SK-N-SH (cell line): ENCODE results near the gene DMD. TPM values are rescaled to one million over a fixed set of nuclear protein-coding genes. Genes with fewer than 3 reads are reported as not detected.

Experiments
- CTCF ChIA-PET: fragments of 300-600, 350-600 bp; formaldehyde crosslinking; extraction: SDS; loops from one replicate; lab custom pipeline; 2021; lab: Yijun Ruan, JAX
- POLR2A ChIA-PET: fragments of 350-600 bp; sonication (Branson Sonifier 250); formaldehyde crosslinking; extraction: SDS; loops from one replicate; lab custom pipeline; 2020; ENCODE audit warnings: antibody characterized with exemption, inconsistent platforms; lab: Yijun Ruan, JAX
- DNase-seq: peaks from one replicate; pipeline ENCODE4 v3.0.0; 2012
- H2AFZ ChIP-seq: fragments of 200-600 bp; sonication (generic); 2 replicates; pipeline ENCODE4 v1.8.1; 2016; ENCODE audit warnings: antibody characterized with exemption, mild to moderate bottlenecking, low read depth
- H3F3A ChIP-seq: fragments of 200-600 bp; sonication (generic); replicated peaks from 2 replicates; pipeline ENCODE3; 2016; ENCODE audit warnings: antibody characterized with exemption, mild to moderate bottlenecking; ENCODE audit not compliant: insufficient read depth
- H3K27ac ChIP-seq, 2 experiments: fragments of 200-500 bp in 1 of 2; fragments of 200-600 bp in 1 of 2; sonication (Bioruptor generic) in 1 of 2; sonication (generic), shearing (Covaris generic) in 1 of 2; 2 replicates each; pipeline versions ENCODE4 v1.5.1 to v1.6.1; 2014 to 2016; ENCODE audit warnings: low read depth in 2 of 2, inconsistent platforms in 1 of 2, low read length in 1 of 2, mild to moderate bottlenecking in 1 of 2, mixed read lengths in 1 of 2
- H3K27me3 ChIP-seq: fragments of 200-600 bp; sonication (generic), shearing (Covaris generic); 2 replicates; pipeline ENCODE4 v1.6.1; 2016; ENCODE audit warnings: mixed run types; ENCODE audit not compliant: insufficient read depth
- H3K36me3 ChIP-seq, 2 experiments: fragments of 200-500 bp in 1 of 2; fragments of 200-600 bp in 1 of 2; sonication (Bioruptor generic) in 1 of 2; sonication (generic) in 1 of 2; replicated peaks in 1 of 2; 2 replicates each; pipeline versions ENCODE3 to v1.5.1; 2014 to 2016; ENCODE audit warnings: low read length in 1 of 2, mild to moderate bottlenecking in 1 of 2; ENCODE audit not compliant: insufficient read depth in 2 of 2, control insufficient read depth in 1 of 2
- H3K4me1 ChIP-seq, 2 experiments: fragments of 200-500 bp in 1 of 2; fragments of 200-600 bp in 1 of 2; sonication (Bioruptor generic) in 1 of 2; sonication (generic), shearing (Covaris generic) in 1 of 2; 2 replicates each; pipeline versions ENCODE4 v1.5.1 to v1.6.1; 2014 to 2016; ENCODE audit warnings: low read depth in 1 of 2, low read length in 1 of 2, mixed run types in 1 of 2; ENCODE audit not compliant: insufficient read depth in 2 of 2, control insufficient read depth in 1 of 2
- H3K4me2 ChIP-seq: fragments of 200-600 bp; sonication (generic), shearing (Covaris generic); 2 replicates; pipeline ENCODE4 v1.6.1; 2017; ENCODE audit warnings: mixed run types
- H3K4me3 ChIP-seq, 2 experiments: fragments of 200-500 bp in 1 of 2; fragments of 200-600 bp in 1 of 2; sonication (Bioruptor generic) in 1 of 2; sonication (generic), shearing (Covaris generic) in 1 of 2; 2 replicates each; pipeline versions ENCODE4 v1.5.1 to v1.8.1; 2014 to 2016; ENCODE audit warnings: low read depth in 2 of 2, inconsistent platforms in 1 of 2, low read length in 1 of 2, mild to moderate bottlenecking in 1 of 2, mixed read lengths in 1 of 2, moderate library complexity in 1 of 2
- H3K79me2 ChIP-seq: fragments of 200-600 bp; sonication (generic); 2 replicates; pipeline ENCODE4 v1.8.1; 2017; ENCODE audit warnings: mild to moderate bottlenecking; ENCODE audit not compliant: insufficient read depth
- H3K9ac ChIP-seq: fragments of 200-600 bp; sonication (generic); 2 replicates; pipeline ENCODE4 v1.6.1; 2017; ENCODE audit warnings: mixed run types
- H3K9me2 ChIP-seq: fragments of 200-600 bp; sonication (generic); 2 replicates; pipeline ENCODE4 v1.6.1; 2017; ENCODE audit warnings: mixed run types
- H3K9me3 ChIP-seq: fragments of 200-600 bp; sonication (generic); 2 replicates; pipeline ENCODE4 v1.6.1; 2017; ENCODE audit warnings: mixed run types, mild to moderate bottlenecking, moderate library complexity
- H4K20me1 ChIP-seq: fragments of 200-600 bp; sonication (generic); 2 replicates; pipeline ENCODE4 v1.6.1; 2017; ENCODE audit warnings: mild to moderate bottlenecking, mixed run types; ENCODE audit not compliant: insufficient read depth
- ELF1 ChIP-seq: IDR thresholded peaks from 2 replicates; pipeline ENCODE4 v1.4.0; 2012
- EZH2phosphoT487 ChIP-seq: fragments of 200-600 bp; sonication (generic); IDR thresholded peaks from 2 replicates; pipeline ENCODE4 v1.6.1; 2017; ENCODE audit warnings: low read depth, mixed run types, mild to moderate bottlenecking, antibody characterized with exemption, moderate library complexity, borderline replicate concordance
- GATA2 ChIP-seq: sonication (generic); formaldehyde crosslinking; IDR thresholded peaks from 2 replicates; pipeline ENCODE4 v1.5.0; 2020; ENCODE audit warnings: mild to moderate bottlenecking, missing genetic modification reagents
- MEF2A ChIP-seq: IDR thresholded peaks from 2 replicates; pipeline ENCODE4 v1.4.0; 2012; ENCODE audit warnings: low read depth, borderline replicate concordance
- MXI1 ChIP-seq: IDR thresholded peaks from 2 replicates; pipeline ENCODE4 v1.6.1; 2012; ENCODE audit warnings: mild to moderate bottlenecking, low read depth, low read length, improper control_type of control experiment
- NFIC ChIP-seq: IDR thresholded peaks from 2 replicates; pipeline ENCODE4 v1.4.0; 2012; ENCODE audit warnings: borderline replicate concordance
- PBX3 ChIP-seq: IDR thresholded peaks from 2 replicates; pipeline ENCODE4; 2012
- POLR2AphosphoS5 ChIP-seq: IDR thresholded peaks from 2 replicates; pipeline ENCODE4 v1.6.1; 2012; ENCODE audit warnings: low read depth, low read length
- RAD21 ChIP-seq: IDR thresholded peaks from 2 replicates; pipeline ENCODE4 v1.6.1; 2012; ENCODE audit warnings: mild to moderate bottlenecking, low read length
- RCOR1 ChIP-seq: fragments of 150-350 bp; IDR thresholded peaks from 2 replicates; pipeline ENCODE4 v1.6.1; 2017; ENCODE audit warnings: antibody characterized with exemption, low read length
- RFX5 ChIP-seq: IDR thresholded peaks from 2 replicates; pipeline ENCODE4 v1.6.1; 2012; ENCODE audit warnings: mild to moderate bottlenecking, improper control_type of control experiment, low read length
- TCF12 ChIP-seq: IDR thresholded peaks from 2 replicates; pipeline ENCODE4 v1.4.0; 2012
- TEAD4 ChIP-seq: IDR thresholded peaks from 2 replicates; pipeline ENCODE4 v1.4.0; 2012; ENCODE audit warnings: mild to moderate bottlenecking, borderline replicate concordance; ENCODE audit not compliant: insufficient read depth
- YY1 ChIP-seq: IDR thresholded peaks from 2 replicates; pipeline ENCODE4 v1.4.0; 2012; ENCODE audit warnings: low read depth, mild to moderate bottlenecking
- WGBS: methylation state at CpG from one replicate; pipeline ENCODE4 v1.1.6; 2017; ENCODE audit warnings: low lambda C conversion rate; 5-methylcytosine and 5-hydroxymethylcytosine counted together
- polyA plus RNA-seq, 3 experiments: library from polyadenylated mRNA; depleted of rRNA; stranded (reverse); fragments of >200 nt; gene quantifications; 2 replicates each; pipeline ENCODE4 v1.2.3, GENCODE V29; 2012
- TF ChIP-seq, protein P1 (sequence below): fragments of 150-350 bp; IDR thresholded peaks from 2 replicates; pipeline ENCODE4 v1.6.1; 2017; ENCODE audit warnings: antibody characterized with exemption, low read length, low read depth, borderline replicate concordance
- TF ChIP-seq, protein P2 (sequence below): fragments of 150-350 bp; IDR thresholded peaks from 2 replicates; pipeline ENCODE4 v1.6.1; 2016; ENCODE audit warnings: mild to moderate bottlenecking, low read depth, low read length

Gene DMD
- polyA plus RNA-seq, 1 of the 3 experiments (the other 2 are of a cell fraction): 3.9 TPM

DNA sequence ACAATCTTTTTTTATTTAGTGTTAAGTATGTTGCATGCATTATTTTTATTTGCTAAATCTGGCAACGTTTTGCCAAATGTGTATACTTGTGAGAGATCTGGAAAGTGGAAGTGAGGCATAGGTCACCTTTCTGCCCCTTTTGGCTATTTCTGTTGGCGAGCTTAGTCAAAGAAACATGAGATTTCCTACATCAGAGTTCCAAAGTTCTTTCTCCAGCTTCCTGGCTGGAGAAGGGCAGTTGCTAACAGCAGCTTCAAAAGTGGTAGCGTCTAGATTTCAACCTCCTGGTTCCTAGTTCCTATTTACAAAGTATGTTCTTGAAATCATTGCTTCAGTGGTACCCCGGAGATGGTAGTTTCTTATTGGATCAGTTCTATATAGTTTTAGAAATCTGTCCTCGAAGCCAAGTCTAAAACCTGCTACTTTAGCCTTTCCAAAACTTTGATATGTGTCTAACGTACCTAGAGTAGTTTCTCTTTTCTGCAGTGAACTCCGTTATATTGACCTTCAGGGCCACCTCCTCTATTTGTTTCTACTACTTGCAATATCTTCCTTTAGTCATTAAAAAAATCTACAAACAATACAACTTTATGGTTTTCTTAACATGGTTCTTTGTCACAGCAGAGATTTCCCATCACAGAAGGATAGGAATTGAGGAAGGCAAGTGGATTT lies 1683.8 kb downstream of the DMD start:
- no peak overlapping the region for H3K4me3 ChIP-seq

DNA sequence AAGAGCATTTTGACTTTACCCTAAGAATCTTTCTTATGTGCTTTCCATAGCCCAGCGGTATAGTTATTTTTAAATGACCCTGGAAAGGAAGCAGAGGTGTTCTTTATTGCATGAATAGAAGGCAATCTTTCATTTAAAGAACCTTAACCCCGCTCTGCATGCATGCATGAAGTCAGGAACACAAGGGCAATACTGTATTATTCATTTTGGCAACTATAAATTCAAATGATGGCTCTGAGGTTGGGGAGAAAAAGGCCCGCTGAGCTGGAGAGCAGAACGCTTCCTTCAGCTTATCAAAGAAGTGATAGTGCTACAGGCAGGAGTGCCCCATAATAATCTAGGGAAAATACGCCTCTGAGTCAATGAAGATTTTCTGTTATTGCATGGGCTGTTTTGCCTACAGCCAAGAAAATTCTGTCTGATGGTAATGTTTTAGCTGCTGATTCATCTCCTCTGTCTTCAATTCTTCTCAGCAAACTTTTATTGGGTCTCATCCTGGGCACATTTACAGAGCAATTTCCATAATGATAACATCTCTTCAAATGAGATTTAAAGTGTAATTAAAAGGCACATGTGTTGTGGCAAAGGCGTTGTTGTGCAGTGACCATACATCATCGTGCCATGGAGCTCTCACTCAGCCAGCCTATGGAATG lies 1687.3 kb downstream of the DMD start:
- Histone ChIP-seq H3F3A (no peaks in the 10 kb centered on the region), H3K9ac (no peak overlapping the region), H3K27ac (no peak overlapping the region), H3K27me3 (no peaks in the 10 kb centered on the region), H3K4me1 (peaks cover 0 to 2% of the 10 kb centered on the region in 2 experiments; a peak in 1 of 4 replicates), H4K20me1 (no peaks in the 10 kb centered on the region)
- POLR2A ChIA-PET: interaction anchor here (0.6 kb wide), 1 partner anchor 36 kb away, joined by 3 read pairs; no protein-coding TSS in a partner anchor
- no peak for TF ChIP-seq NFIC
- no peak for TF ChIP-seq TEAD4
- no peak for TF ChIP-seq ELF1
- no peak for TF ChIP-seq RAD21
- no peak for TF ChIP-seq RFX5
- TF ChIP-seq GATA2 (CRISPR knock-in tag): peak; percentile 74
- TF ChIP-seq MXI1: no peak
- TF ChIP-seq POLR2AphosphoS5: no peak
- TF ChIP-seq TCF12: no peak
- 0 out of 2 replicates have a peak, but pooled peaks have one; percentile 13 for TF ChIP-seq RCOR1
- no peak for TF ChIP-seq YY1
- TF ChIP-seq PBX3: no peak
- TF ChIP-seq EZH2phosphoT487: no peak
- TF ChIP-seq, all 33 proteins: peak for 2
- no peaks in the 10 kb centered on the region for H3K9me3 ChIP-seq
- peak; percentile 26 for DNase-seq
- no peaks in the 10 kb centered on the region for H3K9me2 ChIP-seq
- CTCF ChIA-PET: interaction anchor here (1.2 kb wide), 1 partner anchor 13 kb away, joined by 3 read pairs; no protein-coding TSS in a partner anchor
- no peaks in the 10 kb centered on the region for H3K79me2 ChIP-seq
- 0 out of 2 replicates have a peak overlapping the region, but pooled peaks have one; percentile 13 for H2AFZ ChIP-seq
- H3K4me3 ChIP-seq: no peak overlapping the region
- 24% methylated on average over 7 of the region's 7 CpGs for WGBS
- no peak overlapping the region for H3K4me2 ChIP-seq
- no peaks in the 10 kb centered on the region for H3K36me3 ChIP-seq

More for the DNA sequence above, 1683.8 kb downstream of the DMD start:
- 33% methylated on average over 7 of the region's 7 CpGs for WGBS
- peaks cover 0 to 2% of the 10 kb centered on the region in 2 experiments; a peak in 1 of 4 replicates for H3K4me1 ChIP-seq
- DNase-seq: no peak
- H3K36me3 ChIP-seq: no peaks in the 10 kb centered on the region
- H3K9me2 ChIP-seq: no peaks in the 10 kb centered on the region
- no peaks in the 10 kb centered on the region for H3K9me3 ChIP-seq
- no peaks in the 10 kb centered on the region for H3F3A ChIP-seq
- no peaks in the 10 kb centered on the region for H4K20me1 ChIP-seq
- H3K27ac ChIP-seq: no peak overlapping the region
- H3K9ac ChIP-seq: no peak overlapping the region
- TF ChIP-seq MXI1 (no peak), GATA2 (CRISPR knock-in tag) (no peak), EZH2phosphoT487 (no peak), MEF2A (no peak), RCOR1 (no peak), RFX5 (no peak)
- TF ChIP-seq, protein P1, sequence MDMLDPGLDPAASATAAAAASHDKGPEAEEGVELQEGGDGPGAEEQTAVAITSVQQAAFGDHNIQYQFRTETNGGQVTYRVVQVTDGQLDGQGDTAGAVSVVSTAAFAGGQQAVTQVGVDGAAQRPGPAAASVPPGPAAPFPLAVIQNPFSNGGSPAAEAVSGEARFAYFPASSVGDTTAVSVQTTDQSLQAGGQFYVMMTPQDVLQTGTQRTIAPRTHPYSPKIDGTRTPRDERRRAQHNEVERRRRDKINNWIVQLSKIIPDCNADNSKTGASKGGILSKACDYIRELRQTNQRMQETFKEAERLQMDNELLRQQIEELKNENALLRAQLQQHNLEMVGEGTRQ: no peak
- TF ChIP-seq, protein P2, sequence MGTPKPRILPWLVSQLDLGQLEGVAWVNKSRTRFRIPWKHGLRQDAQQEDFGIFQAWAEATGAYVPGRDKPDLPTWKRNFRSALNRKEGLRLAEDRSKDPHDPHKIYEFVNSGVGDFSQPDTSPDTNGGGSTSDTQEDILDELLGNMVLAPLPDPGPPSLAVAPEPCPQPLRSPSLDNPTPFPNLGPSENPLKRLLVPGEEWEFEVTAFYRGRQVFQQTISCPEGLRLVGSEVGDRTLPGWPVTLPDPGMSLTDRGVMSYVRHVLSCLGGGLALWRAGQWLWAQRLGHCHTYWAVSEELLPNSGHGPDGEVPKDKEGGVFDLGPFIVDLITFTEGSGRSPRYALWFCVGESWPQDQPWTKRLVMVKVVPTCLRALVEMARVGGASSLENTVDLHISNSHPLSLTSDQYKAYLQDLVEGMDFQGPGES: no peak
- no peak overlapping the region for H3K4me2 ChIP-seq
- ChIA-PET CTCF (interaction anchor here (0.9 kb wide), 1 partner anchor 8 kb away, joined by 3 read pairs; no protein-coding TSS in a partner anchor), POLR2A (no interaction called here)
- no peaks in the 10 kb centered on the region for H3K79me2 ChIP-seq
- H3K27me3 ChIP-seq: no peaks in the 10 kb centered on the region
- H2AFZ ChIP-seq: no peak overlapping the region
